Peyer's patch (tissue), 4 donors: ENCODE results near the gene FAM120B. TPM values are rescaled to one million over a fixed set of nuclear protein-coding genes. Genes with fewer than 3 reads are reported as not detected.

Experiments
- DNase-seq, 3 donors: peaks; one replicate each; pipeline ENCODE4 v3.0.0-alpha.2; 2017 to 2019
- H3K27ac ChIP-seq, 4 donors: fragments of 200-600 bp; sonication (generic); one replicate each; pipeline ENCODE4 v1.5.1; 2016 to 2019
- H3K27me3 ChIP-seq, 2 donors: fragments of 200-600 bp; sonication (generic); one replicate each; pipeline ENCODE4 v1.5.1; 2019
- H3K36me3 ChIP-seq, 3 donors: fragments of 200-600 bp; sonication (generic); one replicate each; pipeline ENCODE4 v1.5.1; 2016 to 2019
- H3K4me1 ChIP-seq, 4 donors: fragments of 200-600 bp; sonication (generic); one replicate each; pipeline ENCODE4 v1.5.1; 2016 to 2019
- H3K4me3 ChIP-seq, 4 donors: fragments of 200-600 bp; sonication (generic); 1 replicate in 3 of 4; 2 replicates in 1 of 4; pipeline ENCODE4 v1.5.1; 2016 to 2019; ENCODE audit warnings: mild to moderate bottlenecking in 1 of 4
- H3K9me3 ChIP-seq, 4 donors: fragments of 200-600 bp; sonication (generic); one replicate each; pipeline ENCODE4 v1.5.1; 2016 to 2019; ENCODE audit warnings: mild to moderate bottlenecking in 1 of 4
- CTCF ChIP-seq, 6 experiments: fragments of 450-650 bp in 4 of 6; fragments of 200-600 bp in 2 of 6; sonication (generic) in 1 of 6; IDR thresholded peaks; one replicate each; pipeline ENCODE4 v1.5.1; 2017 to 2019; ENCODE audit warnings: antibody characterized with exemption in 6 of 6, mild to moderate bottlenecking in 3 of 6, moderate library complexity in 1 of 6
- POLR2A ChIP-seq, 2 donors: fragments of 450-650 bp; IDR thresholded peaks; one replicate each; pipeline ENCODE4 v1.5.1; 2017; ENCODE audit warnings: antibody characterized with exemption in 2 of 2, mild to moderate bottlenecking in 2 of 2, moderate library complexity in 2 of 2
- total RNA-seq, 4 donors: library from RNA; depleted of rRNA; stranded (reverse); fragments of >200 nt; gene quantifications; one replicate each; pipeline ENCODE4 v1.1.0, GENCODE V29; 2016

FAM120B gene
- total RNA-seq, 4 donors from 2014 or later: 22.1 to 50.3 (median 38.1) TPM

GRCh38 chr6:170368544-170368943 is 62.0 kb downstream of the FAM120B start:
- no peaks in the 10 kb centered on the region for H3K9me3 ChIP-seq
- no peak for TF ChIP-seq POLR2A (IDR thresholded peaks at IDR 0.05)
- no peak for TF ChIP-seq CTCF (IDR thresholded peaks at IDR 0.05)
- no peak overlapping the region for H3K27ac ChIP-seq
- H3K27me3 ChIP-seq: no peaks in the 10 kb centered on the region
- no peak for DNase-seq
- peaks cover 0 to 14% (median 3%) of the 10 kb centered on the region in 4 donors for H3K4me1 ChIP-seq
- no peak overlapping the region for H3K4me3 ChIP-seq
- peaks cover 0 to 11% (median 0%) of the 10 kb centered on the region in 3 donors for H3K36me3 ChIP-seq

- H3K27ac ChIP-seq: peak overlapping the region in 1 of 4 donors; percentile 46
- H3K9me3 ChIP-seq: no peaks in the 10 kb centered on the region
- peak in 2 of 3 donors; percentile 56 to 63 for DNase-seq
- no peaks in the 10 kb centered on the region for H3K27me3 ChIP-seq
- TF ChIP-seq CTCF (IDR thresholded peaks at IDR 0.05) (no peak), POLR2A (IDR thresholded peaks at IDR 0.05) (no peak)
- peaks cover 0 to 14% (median 3%) of the 10 kb centered on the region in 4 donors for H3K4me1 ChIP-seq
- peaks cover 0 to 11% (median 0%) of the 10 kb centered on the region in 3 donors for H3K36me3 ChIP-seq
- no peak overlapping the region for H3K4me3 ChIP-seq
Observed at GRCh38 chr6:170369403-170369802, 62.8 kb downstream of the FAM120B start.

GRCh38 chr6:170370416-170370815 is 63.9 kb downstream of the FAM120B start:
- no peak for DNase-seq
- Histone ChIP-seq H3K27me3 (no peaks in the 10 kb centered on the region), H3K4me3 (no peak overlapping the region), H3K9me3 (no peaks in the 10 kb centered on the region), H3K4me1 (peaks cover 0 to 14% (median 3%) of the 10 kb centered on the region in 4 donors), H3K36me3 (peaks cover 0 to 5% (median 0%) of the 10 kb centered on the region in 3 donors), H3K27ac (peak overlapping the region in 1 of 4 donors; percentile 4)
- no peak for TF ChIP-seq CTCF (IDR thresholded peaks at IDR 0.05)
- no peak for TF ChIP-seq POLR2A (IDR thresholded peaks at IDR 0.05)

GRCh38 chr6:170371080-170371479 is 64.5 kb downstream of the FAM120B start:
- peaks cover 0 to 5% (median 0%) of the 10 kb centered on the region in 3 donors for H3K36me3 ChIP-seq
- no peak for TF ChIP-seq POLR2A (IDR thresholded peaks at IDR 0.05)
- no peak for TF ChIP-seq CTCF (IDR thresholded peaks at IDR 0.05)
- peaks cover 0 to 14% (median 3%) of the 10 kb centered on the region in 4 donors for H3K4me1 ChIP-seq
- peak overlapping the region in 1 of 4 donors; percentile 4 for H3K27ac ChIP-seq
- no peak overlapping the region for H3K4me3 ChIP-seq
- no peaks in the 10 kb centered on the region for H3K9me3 ChIP-seq
- no peaks in the 10 kb centered on the region for H3K27me3 ChIP-seq
- no peak for DNase-seq

GRCh38 chr6:170371588-170371987 is 65.0 kb downstream of the FAM120B start:
- no peak for DNase-seq
- Histone ChIP-seq H3K36me3 (peaks cover 0 to 5% (median 0%) of the 10 kb centered on the region in 3 donors), H3K4me3 (no peak overlapping the region), H3K27me3 (no peaks in the 10 kb centered on the region), H3K4me1 (peaks cover 0 to 14% (median 3%) of the 10 kb centered on the region in 4 donors), H3K27ac (no peak overlapping the region), H3K9me3 (no peaks in the 10 kb centered on the region)
- TF ChIP-seq CTCF (IDR thresholded peaks at IDR 0.05): no peak
- TF ChIP-seq POLR2A (IDR thresholded peaks at IDR 0.05): no peak
